Stimulated activated CD8-positive, alpha-beta memory T cell treated with anti-CD3 and anti-CD28 coated beads, Interleukin-7, amount 100 ng/mL, for 4 hours (primary cell): ENCODE data around the gene ALPI.
"Not testable (repeated sequence)": the region's sequence is repeated elsewhere in the genome, so short reads cannot be mapped to it uniquely, and the experiment has no call there.

ENCODE experiments used
- DNase-seq, 2 donors: peaks; one replicate each; pipeline ENCODE4 v3.0.0-alpha.2; 2020; ENCODE audit warnings: low read depth in 2 of 2

The ALPI gene

DNA sequence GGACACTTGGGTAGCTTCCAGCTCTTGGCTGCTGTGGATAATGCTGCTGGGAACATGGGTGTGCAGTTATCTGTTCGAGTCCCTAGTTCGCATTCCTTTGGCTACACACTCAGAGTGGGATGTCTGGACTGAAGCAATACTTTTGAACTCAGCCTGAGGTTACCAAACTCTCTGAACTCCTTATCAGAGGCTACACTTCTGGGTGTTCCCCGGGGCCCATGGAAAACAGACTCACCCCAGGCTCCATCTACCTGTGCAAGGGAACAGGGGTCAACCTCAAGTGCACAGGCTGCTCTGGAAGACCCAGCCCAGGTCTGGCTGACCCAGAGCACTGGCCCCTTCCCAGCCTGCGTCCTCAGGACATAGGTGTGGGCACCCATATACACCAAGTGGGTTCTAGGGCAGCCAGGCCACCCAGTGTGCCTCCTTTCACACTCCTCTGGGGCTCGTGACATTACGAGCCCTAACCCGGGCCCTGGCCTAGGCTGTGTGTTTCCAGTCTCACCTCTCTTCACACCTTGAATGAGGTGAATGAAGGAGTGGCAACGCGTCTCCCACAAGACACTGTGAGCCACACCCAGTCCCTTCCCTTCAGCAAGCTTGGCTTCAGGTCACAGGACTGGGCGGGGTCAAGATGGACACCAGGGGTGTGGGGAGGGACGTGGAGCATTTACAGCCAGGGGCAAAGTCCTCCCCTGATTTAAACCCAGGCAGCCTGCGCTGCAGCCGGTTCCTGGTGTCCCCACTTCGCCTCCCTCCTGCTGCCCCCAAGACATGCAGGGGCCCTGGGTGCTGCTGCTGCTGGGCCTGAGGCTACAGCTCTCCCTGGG, at the start of gene ALPI:
TSS of gene ALPI (plus strand) at position 728 of the 830 bp plus-strand sequence. CDS start at position 775, 47 bp downstream.
- DNase-seq = no peak

DNA sequence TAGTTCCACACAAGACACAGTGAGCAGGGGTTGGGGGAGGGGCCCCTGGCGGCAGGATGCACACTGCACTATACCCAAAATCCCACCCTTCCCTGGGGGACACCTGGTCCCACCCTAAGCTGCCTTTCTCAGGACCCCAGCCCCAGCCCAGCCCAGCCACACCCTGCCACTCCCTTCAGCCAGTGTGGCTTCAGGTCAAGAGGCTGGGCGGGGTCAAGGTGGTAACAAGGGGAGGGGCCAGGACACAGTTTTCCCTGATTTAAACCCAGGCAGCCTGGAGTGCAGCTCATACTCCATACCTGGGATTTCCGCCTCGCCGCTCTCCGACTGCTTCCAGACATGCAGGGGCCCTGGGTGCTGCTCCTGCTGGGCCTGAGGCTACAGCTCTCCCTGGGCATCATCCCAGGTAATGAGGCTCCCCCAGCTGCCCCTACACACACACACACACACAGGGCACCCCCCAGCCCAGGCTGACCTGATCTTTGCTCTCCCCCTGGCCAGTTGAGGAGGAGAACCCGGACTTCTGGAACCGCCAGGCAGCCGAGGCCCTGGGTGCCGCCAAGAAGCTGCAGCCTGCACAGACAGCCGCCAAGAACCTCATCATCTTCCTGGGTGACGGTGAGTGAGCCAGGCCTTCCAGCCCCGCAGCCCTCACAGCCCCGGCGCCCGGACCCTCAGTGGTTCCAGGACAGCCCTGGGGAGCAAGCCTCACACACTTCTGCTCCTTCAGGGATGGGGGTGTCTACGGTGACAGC, 49.2 kb upstream of the ALPI start, which contains the start of gene ALPG:
TSS of gene ALPG (plus strand) at position 289 of the 755 bp plus-strand sequence. CDS start at position 340, 51 bp downstream.
- DNase-seq = no peak

- not testable (repeated sequence) for DNase-seq
Measured at GRCh38 chr2:232407428-232408150, 48.4 kb upstream of the ALPI start.

DNA sequence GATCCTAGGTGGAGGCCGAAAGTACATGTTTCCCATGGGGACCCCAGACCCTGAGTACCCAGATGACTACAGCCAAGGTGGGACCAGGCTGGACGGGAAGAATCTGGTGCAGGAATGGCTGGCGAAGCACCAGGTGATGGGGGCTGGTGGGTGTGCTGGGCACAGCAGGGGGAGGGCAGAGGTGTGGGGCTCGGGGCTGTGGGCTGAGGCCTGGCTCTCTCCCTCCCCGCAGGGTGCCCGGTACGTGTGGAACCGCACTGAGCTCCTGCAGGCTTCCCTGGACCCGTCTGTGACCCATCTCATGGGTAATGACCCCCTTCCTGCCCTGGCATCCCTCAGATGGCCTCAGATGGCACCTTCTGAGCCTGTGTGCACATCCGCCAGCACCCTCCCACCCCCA, 47.7 kb upstream of the ALPI start:
- not testable (repeated sequence) for DNase-seq

- not testable (repeated sequence) for DNase-seq
Measured at GRCh38 chr2:232409617-232410016, 46.3 kb upstream of the ALPI start.

GRCh38 chr2:232410238-232410900, 45.6 kb upstream of the ALPI start:
- DNase-seq = no peak

- DNase-seq = no peak
Measured at GRCh38 chr2:232411901-232412629, 43.9 kb upstream of the ALPI start.

GRCh38 chr2:232412986-232413385, 43.0 kb upstream of the ALPI start:
- no peak for DNase-seq

DNA sequence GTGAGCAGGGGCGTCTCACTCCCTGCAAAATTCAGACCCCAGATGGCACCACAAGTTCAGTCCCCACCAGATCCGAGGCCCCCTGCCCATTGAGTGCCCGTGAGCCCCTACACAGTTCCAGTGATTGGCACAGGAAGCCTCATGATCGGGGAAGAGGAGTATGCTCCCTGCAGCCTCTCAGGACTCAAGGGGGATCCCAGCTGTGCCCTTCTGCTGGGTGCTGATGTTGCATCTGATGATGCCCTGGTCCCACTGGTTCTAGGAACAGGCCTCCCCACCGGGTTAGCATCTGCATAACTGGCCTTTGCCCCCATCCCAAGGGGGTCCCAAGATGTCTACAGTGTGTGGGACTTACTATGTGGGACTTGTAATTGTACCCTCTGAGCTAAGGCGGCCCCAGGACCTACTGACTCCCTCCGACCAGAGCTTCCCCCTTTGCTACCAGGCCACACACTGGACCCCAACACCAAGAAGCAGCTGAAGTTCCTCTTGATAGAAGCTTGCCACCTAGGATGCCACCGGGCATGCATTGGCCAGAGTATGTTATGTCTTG, 40.7 kb upstream of the ALPI start:
- DNase-seq = no peak

DNA sequence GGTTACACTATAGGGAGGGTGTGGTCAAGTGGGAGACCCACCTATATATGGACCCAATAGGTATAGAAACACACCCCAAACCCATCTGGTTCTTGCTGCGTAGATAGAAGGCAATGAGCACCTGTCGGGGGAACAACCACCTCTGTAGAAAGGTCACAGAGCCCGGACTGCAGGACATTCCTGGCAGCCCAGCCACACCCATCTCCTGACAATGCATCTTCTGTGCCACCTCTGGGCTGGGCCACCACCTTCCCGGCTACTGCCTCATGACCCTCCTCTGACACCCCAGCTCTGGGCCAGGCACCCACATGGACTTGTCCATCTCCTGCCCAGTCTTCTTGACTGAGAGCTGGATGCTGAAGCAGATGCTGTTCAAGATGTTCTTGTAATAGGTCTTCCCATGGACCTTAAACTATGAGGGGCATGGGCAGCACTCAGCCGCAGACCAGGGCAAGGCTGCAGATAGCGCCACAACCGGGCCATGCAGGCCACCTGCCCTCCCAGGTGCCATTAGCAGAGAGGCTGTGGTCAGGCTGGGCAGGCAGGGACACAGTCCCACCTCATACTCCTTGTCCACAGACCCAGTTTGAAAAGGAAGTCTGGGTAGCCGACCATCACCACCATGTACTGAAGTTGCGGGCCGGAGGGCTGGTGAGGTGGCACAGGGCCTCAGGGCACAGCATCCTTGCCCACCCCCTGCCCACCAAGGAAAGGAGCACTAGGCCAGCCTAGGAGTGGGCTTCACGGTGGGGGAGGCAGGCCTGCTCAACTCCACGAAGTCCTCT, 40.0 kb upstream of the ALPI start:
- no peak for DNase-seq

- DNase-seq = no peak
Measured at GRCh38 chr2:232416521-232417470, 39.2 kb upstream of the ALPI start.

DNA sequence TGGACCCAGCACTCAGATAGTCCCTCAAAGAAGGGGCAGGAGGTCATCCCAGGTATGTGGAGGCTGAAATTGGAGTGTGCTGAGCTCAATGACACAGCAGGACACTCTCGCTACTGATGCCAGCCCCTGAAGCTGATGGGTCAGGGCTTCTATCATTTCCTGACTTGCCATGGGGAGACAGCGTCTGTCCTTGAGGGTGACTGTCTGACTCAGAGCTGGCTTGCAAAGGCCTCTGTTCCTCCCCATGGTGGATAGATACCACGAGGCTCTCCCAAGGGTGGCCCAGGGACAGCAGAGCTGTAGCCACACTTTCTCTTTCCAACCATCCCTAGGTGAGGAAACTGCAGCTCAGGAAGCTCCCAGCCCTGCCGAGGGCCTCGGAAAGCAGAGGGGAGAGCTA, 38.5 kb upstream of the ALPI start:
- DNase-seq = no peak

DNA sequence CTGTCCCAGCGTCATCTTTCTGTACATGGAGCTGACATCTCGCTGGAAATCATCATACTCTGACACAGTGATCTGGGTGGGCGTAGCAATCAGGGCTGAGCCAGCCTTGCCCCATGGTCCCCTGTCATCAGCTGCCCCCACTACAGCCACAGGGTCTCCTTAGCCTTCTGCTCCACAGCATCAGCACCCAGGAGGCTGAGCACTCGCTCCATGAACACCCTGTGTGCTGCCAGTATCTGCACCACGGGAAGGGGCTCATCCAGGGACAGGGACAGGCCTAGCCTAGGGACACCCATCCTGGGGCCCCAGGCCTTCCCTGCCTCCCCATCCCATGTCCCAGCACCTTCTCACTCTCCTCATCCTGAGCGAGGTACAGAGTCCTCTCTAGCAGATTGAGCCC, 37.9 kb upstream of the ALPI start:
- no peak for DNase-seq

DNA sequence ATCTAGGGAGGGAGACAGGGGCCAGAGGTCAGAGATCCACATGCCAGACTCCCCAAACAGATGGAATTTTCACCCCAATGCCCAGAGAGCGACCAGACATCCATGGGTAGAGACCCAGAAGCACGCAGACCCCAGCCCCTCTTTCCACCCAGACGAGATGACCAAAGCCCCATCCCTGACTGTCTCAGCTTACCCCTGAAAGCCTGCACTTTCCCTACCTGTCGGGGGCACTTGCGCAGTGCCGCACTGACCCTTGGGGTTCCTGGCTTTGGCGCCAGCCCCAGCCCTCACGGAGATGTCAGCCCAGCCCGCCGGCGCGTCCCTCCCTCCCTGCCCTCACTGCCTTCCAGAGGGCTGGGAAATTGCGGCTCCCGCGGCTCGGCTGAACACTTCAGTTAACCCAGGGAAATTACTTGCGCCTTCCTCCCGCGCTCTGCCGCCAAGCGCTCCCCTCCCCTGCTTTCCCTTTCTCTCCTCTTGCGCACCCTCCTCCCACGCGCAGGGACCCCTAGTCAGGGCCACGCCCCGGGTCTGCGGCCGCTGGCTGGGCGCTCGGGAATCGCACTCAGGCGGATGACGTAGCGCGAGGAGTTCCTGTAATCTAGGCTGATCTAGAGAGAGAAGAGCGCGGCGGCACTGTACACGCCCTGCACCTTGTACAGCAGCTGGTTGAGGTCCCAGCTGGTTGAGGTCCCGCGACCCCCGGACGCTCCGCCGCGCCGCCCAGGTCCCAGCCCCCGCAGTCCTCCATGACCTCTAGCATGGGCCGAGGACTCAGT, 37.3 kb upstream of the ALPI start:
- DNase-seq = no peak

DNA sequence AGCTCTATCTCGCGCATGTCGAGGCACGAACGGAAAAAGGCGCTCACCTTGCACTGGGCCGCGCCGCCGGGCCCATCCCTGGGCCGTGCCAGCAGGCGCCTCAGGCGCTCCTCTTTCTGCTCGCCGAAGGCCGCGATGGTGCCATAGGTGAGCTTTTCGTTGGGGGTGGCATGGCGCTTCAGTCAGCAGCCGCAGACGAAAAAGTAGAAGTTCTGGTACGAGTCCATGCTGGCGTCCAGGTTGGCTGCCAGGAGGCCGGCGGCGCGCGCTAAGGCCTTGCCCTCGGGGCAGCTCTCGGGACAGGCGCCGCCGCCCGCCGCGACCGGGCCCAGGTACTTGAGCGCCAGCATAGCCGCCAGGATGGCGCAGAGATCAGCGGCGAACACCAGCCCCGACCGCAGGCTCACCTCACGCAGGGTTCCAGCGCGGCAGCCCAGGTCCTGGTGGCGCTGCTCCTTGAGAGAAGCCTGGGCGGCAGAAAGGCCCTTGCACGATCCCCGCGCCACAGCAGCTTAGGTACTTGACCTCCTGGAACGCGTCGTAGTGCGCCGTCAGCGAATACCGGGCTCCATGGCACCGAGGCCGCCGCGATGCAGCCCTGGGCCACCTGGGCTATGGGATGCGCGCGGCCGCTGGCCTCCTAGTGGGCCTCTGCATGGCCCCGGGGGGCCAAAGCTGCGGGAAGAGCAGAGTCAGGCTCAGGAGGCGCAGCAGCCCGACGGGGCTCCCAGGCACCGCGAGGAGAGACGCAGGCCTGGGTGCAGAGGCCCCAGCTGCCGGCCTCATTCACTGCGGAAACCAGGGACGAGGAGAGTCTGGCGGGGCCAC, 36.5 kb upstream of the ALPI start:
- DNase-seq = no peak

DNA sequence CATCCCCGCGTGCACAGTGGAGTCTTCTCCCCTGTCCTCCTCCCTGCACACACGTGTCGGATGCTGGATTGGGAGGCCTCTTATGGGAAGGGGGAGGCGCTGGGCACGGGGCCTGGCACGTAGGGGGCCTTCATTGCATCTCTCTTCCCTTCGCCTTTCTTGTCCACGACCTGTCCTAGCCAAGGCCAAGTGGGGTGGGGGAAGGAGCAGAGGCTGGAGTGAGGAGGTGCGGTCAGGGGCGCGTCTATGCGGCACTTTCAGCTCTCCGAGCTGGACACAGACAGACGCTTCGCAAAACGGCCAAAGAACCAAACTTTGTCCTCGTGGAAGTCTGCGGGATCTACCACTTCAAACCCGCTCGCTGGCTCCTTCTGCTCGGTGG, 35.9 kb upstream of the ALPI start:
- no peak for DNase-seq
